Measurements from ENCODE around the gene CCDC85C. TPM values are rescaled to one million over a fixed set of nuclear protein-coding genes. Genes with fewer than 3 reads are reported as not detected.
A peak's percentile ranks its signal among the peaks of the same experiment; 100 is the strongest.

CCDC85C gene
- total RNA-seq, 1 experiment from 2014 or later: 33.2 TPM

- Mint-ChIP-seq H3K27ac (peak overlapping the region in 2 of 3 experiments; percentile 21 to 64; a peak in 2 of 7 replicates), H3K4me3 (no peak overlapping the region), H3K9me3 (no peaks in the 10 kb centered on the region), H3K4me1 (peaks cover 4 to 12% of the 10 kb centered on the region in 2 experiments), H3K36me3 (ENCODE audit: insufficient read depth in 1 of 3, low read depth in 3 of 3) (peaks cover 8 to 40% (median 28%) of the 10 kb centered on the region in 3 experiments; a peak in 6 of 7 replicates), H3K27me3 (ENCODE audit: low read depth) (no peaks in the 10 kb centered on the region)
- H2BK5ac ChIP-seq (ENCODE audit: insufficient read length, low read length): no peak overlapping the region
- H3K9ac ChIP-seq (ENCODE audit: extremely low read depth, insufficient read length, low read length): no peak overlapping the region
- no peak overlapping the region for H2BK15ac ChIP-seq (ENCODE audit: low read depth, low read length)
- H2BK120ac ChIP-seq (ENCODE audit: low read depth, low read length, poor library complexity, severe bottlenecking): no peak overlapping the region
- no peak overlapping the region for H4K8ac ChIP-seq (replicated peaks; ENCODE audit: insufficient read length, low read depth, low read length)
- H2AK5ac ChIP-seq (ENCODE audit: insufficient read length, low read length): no peak overlapping the region
- H3K18ac ChIP-seq (ENCODE audit: insufficient read length, low read depth, low read length): no peak overlapping the region
- no peak overlapping the region for H3K14ac ChIP-seq (ENCODE audit: insufficient read depth, low read length)
- TF ChIP-seq CTCF (conservative IDR thresholded peaks at IDR 0.05): no peak
- H4K20me1 ChIP-seq (ENCODE audit: control insufficient read depth, insufficient read depth, insufficient read length): peaks cover 2% of the 10 kb centered on the region
- no peak overlapping the region for H3T11ph ChIP-seq (ENCODE audit: low read length)
- H3K79me2 ChIP-seq (ENCODE audit: insufficient read depth, low read length): no peaks in the 10 kb centered on the region
- no peak overlapping the region for H3K4me2 ChIP-seq (ENCODE audit: insufficient read depth, insufficient read length, low read length)
- H3K4ac ChIP-seq (ENCODE audit: low read depth, low read length): no peak overlapping the region
- no peak overlapping the region for H2AFZ ChIP-seq (ENCODE audit: low read length)
- H3K4me1 ChIP-seq (ENCODE audit: insufficient read depth, low read length): no peaks in the 10 kb centered on the region
- H3K27ac ChIP-seq (ENCODE audit: insufficient read length, low read depth, low read length): no peak overlapping the region
- no peak overlapping the region for H3K23ac ChIP-seq (ENCODE audit: insufficient read length, low read depth, low read length)
- H3K56ac ChIP-seq (ENCODE audit: insufficient read length, low read depth, low read length): no peak overlapping the region
- no peak overlapping the region for H2BK20ac ChIP-seq (ENCODE audit: low read depth, low read length, poor library complexity, severe bottlenecking)
- DNase-seq: no peak
- no peaks in the 10 kb centered on the region for H3K27me3 ChIP-seq (ENCODE audit: insufficient read depth, low read length)
- no CpG with 5 or more reads among the region's 10 CpGs for WGBS (ENCODE audit: extremely low coverage, insufficient read length, low lambda C conversion rate)
- no peaks in the 10 kb centered on the region for H3K9me3 ChIP-seq (ENCODE audit: control insufficient read depth, low read depth, low read length)
- no peaks in the 10 kb centered on the region for H3K23me2 ChIP-seq (ENCODE audit: insufficient read length, low read depth, low read length, poor library complexity, severe bottlenecking)
- H3K79me1 ChIP-seq (ENCODE audit: insufficient read depth, low read depth, low read length, poor library complexity, severe bottlenecking): no peaks in the 10 kb centered on the region
- H4K5ac ChIP-seq (ENCODE audit: insufficient read length, low read depth, low read length): no peak overlapping the region
- H2BK12ac ChIP-seq (ENCODE audit: insufficient read length, low read depth, low read length): no peak overlapping the region
- no peak overlapping the region for H4K91ac ChIP-seq (ENCODE audit: insufficient read length, low read depth, low read length)
Observed at GRCh38 chr14:99512110-99512449, 91.9 kb downstream of the CCDC85C start.
